Adrenal gland (tissue), 12 donors: Measurements from ENCODE around the gene TSHZ2. TPM values are rescaled to one million over a fixed set of nuclear protein-coding genes. Genes with fewer than 3 reads are reported as not detected.

Experiments used
- DNase-seq, 7 donors: peaks; one replicate each; pipeline ENCODE4 v3.0.0-alpha.2; 2019 to 2020
- H3K27ac ChIP-seq, 5 donors: fragments of 200-600 bp; sonication (generic) in 4 of 5; 1 replicate in 3 of 5; 2 replicates in 2 of 5; pipeline versions ENCODE4 v1.5.1 to v1.8.0; 2016 to 2020; ENCODE audit warnings: mild to moderate bottlenecking in 1 of 5
- H3K27me3 ChIP-seq: fragments of 200-600 bp; 2 replicates; pipeline ENCODE4 v1.8.0; 2021
- H3K36me3 ChIP-seq, 2 donors: fragments of 200-600 bp; replicated peaks in 1 of 2; 1 replicate in 1 of 2; 2 replicates in 1 of 2; pipeline versions ENCODE4 v1.5.1 to v1.8.0; 2018 to 2022
- H3K4me1 ChIP-seq, 2 donors: fragments of 200-600 bp; replicated peaks in 1 of 2; 1 replicate in 1 of 2; 2 replicates in 1 of 2; pipeline versions ENCODE4 v1.5.1 to v1.8.0; 2018 to 2021
- H3K4me3 ChIP-seq, 4 donors: fragments of 200-600 bp; sonication (generic) in 3 of 4; one replicate each; pipeline ENCODE4 v1.5.1; 2016 to 2018
- H3K9me3 ChIP-seq, 3 donors: fragments of 200-600 bp; sonication (generic) in 1 of 3; replicated peaks in 1 of 3; 1 replicate in 2 of 3; 2 replicates in 1 of 3; pipeline versions ENCODE4 v1.5.1 to v1.8.0; 2016 to 2021
- CTCF ChIP-seq, 6 experiments: fragments of 450-650 bp in 4 of 6; fragments of 200-600 bp in 2 of 6; sonication (generic) in 1 of 6; IDR thresholded peaks; 1 replicate in 5 of 6; 2 replicates in 1 of 6; pipeline versions ENCODE4 v1.5.1 to v1.8.0; 2016 to 2021; ENCODE audit warnings: antibody characterized with exemption in 6 of 6, mild to moderate bottlenecking in 2 of 6, moderate library complexity in 1 of 6
- POLR2A ChIP-seq, 2 donors: fragments of 450-650 bp; IDR thresholded peaks; one replicate each; pipeline ENCODE4 v1.6.1; 2017; ENCODE audit warnings: antibody characterized with exemption in 2 of 2, mild to moderate bottlenecking in 2 of 2, moderate library complexity in 1 of 2
- WGBS, 4 donors: extraction: QIAGEN DNeasy Blood & Tissue Kit in 2 of 4; methylation state at CpG; one replicate each; pipeline versions ENCODE4 v1.1.5 to v1.1.7; 2013 to 2017; 5-methylcytosine and 5-hydroxymethylcytosine counted together
- intact Hi-C, 2 donors: fragments of 100-400 bp; cut with DNase I; formaldehyde crosslinking; loops; one replicate each; pipeline versions ENCODE4 v1.14.1 to v1.15.0; 2022 to 2023
- polyA plus RNA-seq, 3 donors: library from polyadenylated mRNA; stranded (reverse); fragments of 200-250 nt in 2 of 3; fragments of 350-450 nt in 1 of 3; fragmentation: Illumina TruSeq in 1 of 3; extraction: RNeasy Lipid Tissue Mini Kit (QIAGEN cat#74804) in 1 of 3; gene quantifications; one replicate each; pipeline ENCODE4 v1.2.3, GENCODE V29; 2013 to 2014
- total RNA-seq, 9 donors: library from RNA; depleted of rRNA in 4 of 9; stranded (reverse); fragments of >200 nt in 4 of 9; fragments of 120-200 nt in 1 of 9; fragmentation: NEBNext Ultra II Directional in 1 of 9; extraction: Animal tissue kit (Norgen Biotek cat#: 25700) in 1 of 9; gene quantifications; one replicate each; pipeline versions ENCODE4 v1.1.0 to v1.2.4, GENCODE V29; 2013 to 2023
- donor health status: healthy with polysubstance abuse.
- donor health status: Bipolar disorder and iron deficiency.
- donor health status: DM: yes; HTN: yes; CAD: no.
- donor health status: DM: no; HTN: no; CAD: no.
- donor health status: DM: no; HTN: no; CAD: no.
- donor health status: DM: yes; HTN: yes; CAD: no.

The TSHZ2 gene
- total and polyA plus RNA-seq, 12 donors = 20.5 to 87.1 (median 52.4) TPM

- intact Hi-C loops = no loop called here
- WGBS, 4 donors = 57 to 61% (median 59%) methylated on average over 3 of the region's 3 CpGs
These were observed 128.3 kb downstream of the TSHZ2 start for GRCh38 chr20:53100476-53100911.

GRCh38 chr20:53101992-53102760, 130.0 kb downstream of the TSHZ2 start:
- WGBS, 4 donors = 85 to 95% (median 90%) methylated on average over 6 of the region's 6 CpGs
- H3K4me1 ChIP-seq = no peaks in the 10 kb centered on the region
- intact Hi-C loops = no loop called here
- no peaks in the 10 kb centered on the region for H3K36me3 ChIP-seq
- no peak overlapping the region for H3K27ac ChIP-seq
- no peak overlapping the region for H3K4me3 ChIP-seq
- TF ChIP-seq CTCF (IDR thresholded peaks at IDR 0.05) = no peak
- no peak for TF ChIP-seq POLR2A (IDR thresholded peaks at IDR 0.05)
- no peaks in the 10 kb centered on the region for H3K9me3 ChIP-seq
- H3K27me3 ChIP-seq = no peaks in the 10 kb centered on the region
- DNase-seq = no peak

More at GRCh38 chr20:53100476-53100911, 128.3 kb downstream of the TSHZ2 start:
- Histone ChIP-seq H3K4me3 (no peak overlapping the region), H3K27ac (no peak overlapping the region), H3K4me1 (no peaks in the 10 kb centered on the region), H3K27me3 (no peaks in the 10 kb centered on the region), H3K36me3 (no peaks in the 10 kb centered on the region), H3K9me3 (no peaks in the 10 kb centered on the region)
- DNase-seq = no peak
- TF ChIP-seq CTCF (IDR thresholded peaks at IDR 0.05) (no peak), POLR2A (IDR thresholded peaks at IDR 0.05) (no peak)

- no peaks in the 10 kb centered on the region for H3K36me3 ChIP-seq
- H3K27me3 ChIP-seq = no peaks in the 10 kb centered on the region
- DNase-seq = no peak
- no peaks in the 10 kb centered on the region for H3K4me1 ChIP-seq
- no peak for TF ChIP-seq POLR2A (IDR thresholded peaks at IDR 0.05)
- no peak for TF ChIP-seq CTCF (IDR thresholded peaks at IDR 0.05)
- no peaks in the 10 kb centered on the region for H3K9me3 ChIP-seq
- H3K27ac ChIP-seq = no peak overlapping the region
- WGBS, 4 donors = 83 to 94% (median 86%) methylated on average over 1 of the region's 1 CpG
- intact Hi-C loops = no loop called here
- no peak overlapping the region for H3K4me3 ChIP-seq
These were observed 131.0 kb downstream of the TSHZ2 start for GRCh38 chr20:53103124-53103523.

- no peaks in the 10 kb centered on the region for H3K9me3 ChIP-seq
- no peaks in the 10 kb centered on the region for H3K27me3 ChIP-seq
- TF ChIP-seq CTCF (IDR thresholded peaks at IDR 0.05) (no peak), POLR2A (IDR thresholded peaks at IDR 0.05) (no peak)
- no peaks in the 10 kb centered on the region for H3K4me1 ChIP-seq
- DNase-seq = no peak
- 84 to 95% (median 90%) methylated on average over 7 of the region's 7 CpGs for WGBS, 4 donors
- no peak overlapping the region for H3K27ac ChIP-seq
- intact Hi-C loops = no loop called here
- H3K4me3 ChIP-seq = no peak overlapping the region
- H3K36me3 ChIP-seq = no peaks in the 10 kb centered on the region
These were observed 132.7 kb downstream of the TSHZ2 start for GRCh38 chr20:53104884-53105283.
